Activated CD8-positive, alpha-beta memory T cell treated with anti-CD3 and anti-CD28 coated beads for 36 hours (primary cell): Measurements from ENCODE around the gene OR4Q2. TPM values are rescaled to one million over a fixed set of nuclear protein-coding genes. Genes with fewer than 3 reads are reported as not detected.
"Not testable (repeated sequence)": the region's sequence is repeated elsewhere in the genome, so short reads cannot be mapped to it uniquely, and the experiment has no call there.

Source experiments
- CTCF ChIA-PET: fragments of 350-600 bp; sonication (Branson Sonifier 250); formaldehyde crosslinking; loops from one replicate; lab custom pipeline; 2021; ENCODE audit warnings: antibody characterized with exemption; lab: Charles Lee
- POLR2A ChIA-PET: fragments of 350-600 bp; sonication (Branson Sonifier 250); formaldehyde crosslinking; loops from one replicate; lab custom pipeline; 2021; ENCODE audit warnings: antibody characterized with exemption; lab: Charles Lee
- total RNA-seq, 2 experiments: library from RNA; stranded (reverse); gene quantifications; one replicate each; pipeline ENCODE4 v1.2.3, GENCODE V29; 2021

The OR4Q2 gene
- total RNA-seq: not detected

DNA sequence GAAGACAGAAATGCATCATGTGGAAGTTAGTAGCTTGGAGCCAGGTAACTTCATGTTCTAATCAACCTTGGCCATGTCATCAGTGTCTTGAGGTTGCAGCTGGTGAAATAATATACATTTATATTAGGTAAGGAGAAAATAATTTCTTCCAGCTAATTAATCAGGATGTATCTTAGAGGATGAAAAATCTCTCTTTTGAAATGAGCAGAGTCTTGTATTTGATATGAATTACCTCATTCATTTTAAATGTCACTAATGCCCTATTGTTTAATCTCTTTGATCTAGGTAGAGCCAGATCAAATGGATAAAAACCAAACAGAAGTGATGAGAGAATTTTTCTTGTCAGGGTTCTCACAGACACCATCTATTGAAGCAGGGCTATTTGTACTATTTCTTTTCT lies at the start of gene OR4Q2:
Gene OR4Q2 (plus strand): TSS at position 301 of the 400 bp plus-strand sequence.
- ChIA-PET CTCF (no interaction called here), POLR2A (no interaction called here)

GRCh38 chr14:19969735-19970134 lies 32.2 kb upstream of the OR4Q2 start:
- CTCF ChIA-PET, POLR2A ChIA-PET: not testable (repeated sequence)

GRCh38 chr14:19974844-19975243 lies 27.1 kb upstream of the OR4Q2 start:
- ChIA-PET POLR2A (no interaction called here), CTCF (no interaction called here)

DNA sequence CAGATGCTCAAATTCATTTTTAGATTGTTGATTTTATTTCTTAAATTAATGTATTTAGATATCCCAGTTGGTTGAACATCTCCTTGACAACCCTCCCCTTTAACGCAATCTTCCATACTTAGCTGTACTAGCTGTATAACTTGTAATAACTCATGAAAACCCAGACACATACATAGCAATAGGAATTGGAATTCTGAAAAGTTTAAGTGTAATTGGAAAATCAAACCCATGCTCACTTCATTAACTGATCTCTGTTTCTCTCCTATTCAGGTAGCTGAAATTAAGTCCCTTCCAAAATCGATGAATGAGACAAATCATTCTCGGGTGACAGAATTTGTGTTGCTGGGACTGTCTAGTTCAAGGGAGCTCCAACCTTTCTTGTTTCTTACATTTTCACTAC lies 26.7 kb upstream of the OR4Q2 start, which contains the start of gene OR4K15:
Gene OR4K15 (plus strand): TSS at position 301 of the 400 bp plus-strand sequence. CDS start 0 bp downstream, at position 301.
- CTCF ChIA-PET: no interaction called here

DNA sequence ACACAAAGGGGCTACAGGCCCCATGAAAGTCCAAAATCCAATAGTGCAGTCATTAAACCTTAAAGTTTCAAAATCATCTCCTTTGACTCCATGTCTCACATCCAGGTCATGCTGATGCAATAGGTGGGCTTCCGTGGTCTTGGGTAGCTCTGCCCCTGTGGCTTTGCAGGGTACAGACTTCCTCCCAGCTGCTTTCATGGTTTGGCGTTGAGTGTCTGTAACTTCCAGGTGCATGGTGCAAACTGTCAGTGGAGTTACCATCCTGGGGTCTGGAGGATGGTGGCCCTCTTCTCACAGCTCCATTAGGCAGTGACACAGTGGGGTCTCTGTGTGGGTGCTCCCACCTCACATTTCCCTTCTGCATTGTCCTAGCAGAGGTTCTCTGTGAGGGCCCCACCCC lies 8.5 kb upstream of the OR4Q2 start:
- ChIA-PET CTCF (no interaction called here), POLR2A (no interaction called here)

More for the DNA sequence above, 26.7 kb upstream of the OR4Q2 start, which contains the start of gene OR4K15:
- POLR2A ChIA-PET: no interaction called here

DNA sequence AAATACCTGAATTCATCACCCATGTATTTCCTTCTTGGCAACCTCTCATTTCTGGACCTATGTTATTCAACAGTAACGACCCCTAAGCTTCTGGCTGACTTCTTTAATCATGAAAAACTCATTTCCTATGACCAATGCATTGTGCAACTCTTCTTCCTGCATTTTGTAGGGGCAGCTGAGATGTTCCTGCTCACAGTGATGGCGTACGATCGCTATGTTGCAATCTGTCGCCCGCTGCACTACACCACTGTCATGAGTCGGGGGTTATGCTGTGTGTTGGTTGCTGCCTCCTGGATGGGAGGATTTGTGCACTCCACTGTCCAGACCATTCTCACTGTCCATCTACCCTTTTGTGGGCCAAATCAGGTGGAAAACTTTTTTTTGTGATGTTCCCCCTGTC lies 356 bp downstream of the OR4Q2 start:
- CTCF ChIA-PET: no interaction called here
- POLR2A ChIA-PET: no interaction called here

DNA sequence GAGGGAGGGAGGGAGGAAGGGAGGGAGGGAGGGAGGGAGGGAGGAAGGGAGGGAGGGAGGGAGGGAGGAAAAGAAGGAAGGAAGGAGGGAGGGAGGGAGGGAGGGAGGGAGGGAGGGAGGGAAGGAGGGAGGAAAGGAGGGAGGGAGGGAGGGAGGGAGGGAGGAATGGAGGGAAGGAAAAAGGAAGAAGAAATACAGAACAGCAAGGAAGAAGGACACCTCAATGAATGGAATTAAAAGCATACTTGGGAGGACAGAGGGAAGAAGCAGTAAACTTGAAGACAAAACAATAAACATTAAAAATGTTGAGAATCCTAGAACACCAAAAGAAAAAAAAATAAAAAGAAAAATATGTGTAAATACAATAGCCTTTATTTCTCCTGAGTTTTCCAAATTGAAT lies 6.2 kb downstream of the OR4Q2 start:
- ChIA-PET POLR2A (no interaction called here), CTCF (no interaction called here)

- CTCF ChIA-PET: no interaction called here
Observed at GRCh38 chr14:20019257-20019865, 17.4 kb downstream of the OR4Q2 start, which contains the start of gene OR4K14. Gene OR4K14, minus strand, starts transcription at chr14:20019307. Its CDS starts 4,114 bp downstream, at chr14:20015193.

GRCh38 chr14:20031058-20031457 lies 29.1 kb downstream of the OR4Q2 start:
- ChIA-PET POLR2A (no interaction called here), CTCF (no interaction called here)

More at GRCh38 chr14:20019257-20019865, 17.4 kb downstream of the OR4Q2 start, which contains the start of gene OR4K14:
- POLR2A ChIA-PET: no interaction called here

DNA sequence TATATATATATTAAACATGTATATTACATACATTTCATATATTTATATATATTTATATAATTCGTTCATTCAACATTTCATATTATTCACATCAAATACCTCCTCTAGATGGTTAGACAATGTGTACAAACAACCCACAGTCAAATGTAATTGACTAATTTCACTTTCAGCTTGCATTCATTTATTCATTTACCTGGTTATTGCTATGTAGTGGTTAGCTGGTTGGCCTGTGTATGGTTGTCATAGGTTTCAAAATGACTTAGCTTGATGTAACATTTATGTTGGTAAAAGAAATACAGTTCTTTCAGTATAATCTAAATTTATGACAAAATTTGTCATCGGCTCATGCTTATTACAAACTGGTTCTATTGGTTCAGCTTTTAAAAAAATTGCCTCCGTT lies 33.5 kb downstream of the OR4Q2 start:
- CTCF ChIA-PET: no interaction called here
- POLR2A ChIA-PET: no interaction called here

DNA sequence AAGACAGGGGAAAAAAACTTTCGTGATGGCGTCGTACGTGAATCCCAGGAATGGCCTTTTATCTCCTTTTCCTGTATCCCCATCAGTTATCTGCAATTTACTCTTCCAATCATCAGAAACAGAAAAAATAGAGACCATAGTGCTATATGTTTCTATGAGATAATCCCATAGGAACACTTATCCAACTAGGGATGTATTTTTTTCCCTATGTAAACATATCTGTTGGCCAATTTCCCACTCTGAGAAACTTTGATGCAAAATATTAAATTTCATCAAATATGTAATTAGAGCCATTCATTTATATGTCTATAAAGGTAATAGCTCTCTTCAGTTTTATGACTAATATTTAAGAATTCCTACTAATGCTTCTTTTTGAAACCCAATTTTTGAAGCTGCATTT lies 34.0 kb downstream of the OR4Q2 start, which contains the start of gene OR4K13:
Gene OR4K13 (minus strand): TSS at position 101 of the 400 bp plus-strand sequence. CDS start 1,280 bp downstream, outside the sequence.
- ChIA-PET CTCF (no interaction called here), POLR2A (no interaction called here)

DNA sequence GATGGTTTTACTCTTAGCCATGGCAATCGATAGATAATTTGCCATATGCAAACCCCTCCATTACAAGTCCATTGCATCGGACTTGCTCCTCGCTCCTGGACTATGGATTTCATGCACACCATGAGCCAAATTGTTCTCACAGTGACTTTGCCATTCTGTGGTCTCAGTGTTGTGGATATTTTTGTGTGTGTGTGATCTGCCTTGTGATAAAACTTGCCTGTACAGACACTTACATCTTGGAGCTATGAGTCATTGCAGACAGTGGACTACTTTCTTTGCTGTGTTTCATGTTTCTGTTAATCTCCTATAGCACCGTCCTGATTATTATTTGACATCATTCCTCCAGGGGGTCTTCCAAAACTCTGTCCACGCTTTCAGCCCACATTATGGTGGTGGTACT lies 42.3 kb downstream of the OR4Q2 start:
- POLR2A ChIA-PET: no interaction called here
- CTCF ChIA-PET: no interaction called here

DNA sequence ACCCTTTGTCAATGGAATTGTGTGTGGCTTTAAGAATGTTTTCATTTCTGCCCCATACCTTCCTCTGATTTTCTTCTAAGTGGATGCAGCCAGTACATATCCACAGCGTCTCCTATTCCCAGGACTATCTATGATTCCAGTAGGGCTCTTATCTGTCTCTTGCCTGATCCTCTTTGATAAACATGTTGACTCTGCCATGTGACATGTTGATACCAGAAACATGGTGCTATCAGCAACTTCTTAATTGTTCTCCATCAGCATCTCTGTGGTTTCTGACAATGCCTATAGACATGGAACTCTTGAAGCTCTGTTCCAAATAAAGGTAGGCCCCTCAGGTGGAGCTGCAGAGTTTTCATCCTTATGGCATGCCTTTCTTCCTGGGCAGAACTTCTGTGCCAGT lies 46.2 kb downstream of the OR4Q2 start:
- ChIA-PET POLR2A (no interaction called here), CTCF (no interaction called here)

Other genes with a start within 250 kb of the OR4Q2 start
- not detected for gene OR4M1, start 228.7 kb upstream of the OR4Q2 start, total RNA-seq
- gene OR4N2, start 198.4 kb upstream of the OR4Q2 start, total RNA-seq: not detected
- not detected for gene OR4K2, start 127.0 kb upstream of the OR4Q2 start, total RNA-seq
- gene OR4K5, start 81.6 kb upstream of the OR4Q2 start, total RNA-seq: not detected
- not detected for gene OR4K1, start 71.2 kb upstream of the OR4Q2 start, total RNA-seq
- gene OR4K15, start 26.6 kb upstream of the OR4Q2 start, total RNA-seq: not detected
- gene OR4K14, start 17.1 kb downstream of the OR4Q2 start, total RNA-seq: not detected
- not detected for gene OR4K13, start 33.9 kb downstream of the OR4Q2 start, total RNA-seq
- gene OR4L1, start 57.9 kb downstream of the OR4Q2 start, total RNA-seq: not detected
- gene OR4K17, start 108.6 kb downstream of the OR4Q2 start, total RNA-seq: not detected
- gene OR4N5, start 136.7 kb downstream of the OR4Q2 start, total RNA-seq: not detected
- not detected for gene OR11G2, start 188.7 kb downstream of the OR4Q2 start, total RNA-seq
- gene OR11H6, start 221.5 kb downstream of the OR4Q2 start, total RNA-seq: not detected
- gene OR11H7, start 226.8 kb downstream of the OR4Q2 start, total RNA-seq: not detected
- not detected for gene OR11H4, start 237.1 kb downstream of the OR4Q2 start, total RNA-seq